Measurements from ENCODE around the gene DCDC2C. TPM values are rescaled to one million over a fixed set of nuclear protein-coding genes. Genes with fewer than 3 reads are reported as not detected.

DCDC2C gene
- total RNA-seq, 1 experiment from 2014 or later: not detected

GRCh38 chr2:3709225-3709624 lies 5.8 kb downstream of the DCDC2C start:
- no peak for DNase-seq (ENCODE audit: low spot score)

DNA sequence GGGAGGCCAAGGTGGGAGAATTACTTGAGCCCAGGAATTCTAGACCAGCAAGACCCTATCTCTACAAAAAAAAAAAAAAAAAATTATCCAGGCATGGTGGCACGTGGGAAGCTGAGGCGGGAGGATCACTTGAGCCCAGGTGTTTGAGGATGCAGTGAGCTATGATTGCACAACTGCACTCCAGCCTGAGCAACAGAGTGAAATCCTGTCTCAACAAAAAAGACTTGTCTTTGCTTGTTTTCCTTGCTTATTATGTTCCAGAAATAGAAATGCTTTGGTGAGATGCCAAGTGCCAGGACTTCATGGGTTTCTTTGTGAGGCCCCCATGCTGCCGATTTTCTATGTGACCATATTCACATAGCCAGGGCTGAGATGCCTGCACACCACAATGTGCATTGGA lies 9.0 kb downstream of the DCDC2C start:
- no peak for DNase-seq (ENCODE audit: low spot score)

DNA sequence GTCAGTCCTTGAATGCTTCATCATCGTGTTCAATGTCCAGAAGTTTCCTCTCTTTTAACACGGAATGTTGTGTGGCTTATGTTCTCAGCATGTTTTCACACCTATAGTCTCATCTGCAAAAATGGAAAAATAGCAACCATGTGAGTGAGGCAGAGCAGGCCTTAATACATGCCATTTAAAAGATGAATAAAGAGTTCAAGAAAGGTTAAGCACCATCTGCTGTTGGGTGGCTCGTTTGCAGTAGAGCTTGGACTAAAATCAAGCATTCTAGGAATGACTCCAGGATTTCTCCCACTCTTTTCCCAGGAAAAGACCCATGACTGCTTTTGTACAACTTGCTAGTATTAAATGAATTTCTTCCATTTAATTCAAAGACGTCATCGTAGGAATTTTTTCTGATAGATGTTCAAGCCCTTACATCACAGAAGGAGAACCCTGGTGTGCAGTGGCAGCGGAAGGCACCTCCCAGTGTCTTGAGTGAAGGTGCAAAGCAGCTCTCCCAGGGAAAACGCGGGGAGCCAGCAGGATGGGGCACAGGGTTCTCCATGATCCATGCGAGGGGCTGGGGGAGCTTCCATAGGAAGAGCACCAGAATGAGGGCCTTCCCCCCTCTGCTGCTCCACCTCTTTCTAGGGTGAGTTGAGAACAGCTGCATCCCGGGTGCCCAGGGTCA lies 9.6 kb downstream of the DCDC2C start:
- peak; percentile 25 for DNase-seq (ENCODE audit: low spot score)

DNA sequence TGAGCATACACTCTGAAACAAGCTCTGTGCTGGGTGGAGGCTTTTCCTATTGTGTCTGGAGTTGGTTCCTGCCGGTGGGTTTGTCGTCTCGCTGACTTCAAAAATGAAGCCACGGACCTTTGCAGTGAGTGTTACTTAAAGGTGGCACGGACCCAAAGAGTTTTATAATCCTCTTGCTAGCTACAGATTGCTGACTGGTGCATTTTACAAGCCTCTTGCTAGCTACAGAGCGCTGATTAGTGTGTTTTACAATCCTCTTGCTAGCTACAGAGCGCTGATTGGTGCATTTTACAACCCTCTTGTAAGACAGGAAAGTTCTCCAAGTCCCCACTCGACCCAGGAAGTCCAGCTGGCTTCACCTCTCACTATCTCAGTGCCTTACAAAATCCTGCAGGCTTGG lies 15.3 kb downstream of the DCDC2C start:
- DNase-seq (ENCODE audit: low spot score): no peak

DNA sequence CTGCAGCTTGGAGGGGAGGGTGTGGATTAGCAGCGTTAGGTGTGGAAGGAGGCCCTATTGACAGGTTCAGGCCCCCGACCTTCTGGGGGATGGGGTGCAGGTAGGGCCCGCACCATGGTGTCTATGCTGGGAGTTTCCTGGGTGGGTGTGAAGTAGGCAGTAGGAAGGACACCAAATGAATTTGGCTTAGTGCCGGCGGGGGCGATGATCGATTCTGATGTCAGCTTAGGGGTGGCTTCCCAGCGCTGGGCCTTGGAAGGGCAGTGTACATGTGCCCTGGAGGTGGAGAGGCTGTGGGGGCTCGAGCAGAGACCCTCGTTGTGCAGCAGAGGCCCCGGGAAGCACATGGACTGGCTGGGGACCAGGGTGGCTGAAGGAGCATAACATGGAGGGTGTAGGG lies 21.6 kb downstream of the DCDC2C start:
- no peak for DNase-seq (ENCODE audit: low spot score)

GRCh38 chr2:3725458-3726250 lies 22.3 kb downstream of the DCDC2C start:
- DNase-seq (ENCODE audit: low spot score): no peak

DNA sequence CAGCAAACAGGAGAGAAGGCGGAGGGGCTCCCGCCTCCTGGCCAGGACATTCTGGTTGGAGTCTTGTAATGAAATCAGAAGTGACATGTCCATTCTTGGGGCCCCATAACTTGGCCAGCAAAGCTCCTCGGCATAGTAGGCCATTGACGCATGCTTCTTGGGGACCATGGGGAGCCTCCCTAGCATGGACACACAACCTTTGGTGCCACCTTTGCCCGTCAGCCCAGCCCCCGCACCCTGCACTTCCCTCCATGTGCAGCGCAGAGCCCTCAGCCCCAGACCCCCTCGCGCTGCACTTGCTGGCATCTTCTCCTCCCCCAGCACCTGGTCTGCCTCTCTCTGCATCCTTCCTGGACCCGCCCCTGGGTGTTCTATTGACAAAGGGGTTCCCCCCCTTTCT lies 23.1 kb downstream of the DCDC2C start:
- no peak for DNase-seq (ENCODE audit: low spot score)

GRCh38 chr2:3727397-3728045 lies 24.1 kb downstream of the DCDC2C start:
- no peak for DNase-seq (ENCODE audit: low spot score)

GRCh38 chr2:3728104-3729054 lies 25.0 kb downstream of the DCDC2C start:
- DNase-seq (ENCODE audit: low spot score): peak; percentile 58

GRCh38 chr2:3729055-3729448 lies 25.7 kb downstream of the DCDC2C start:
- no peak for DNase-seq (ENCODE audit: low spot score)

GRCh38 chr2:3729786-3730185 lies 26.4 kb downstream of the DCDC2C start:
- no peak for DNase-seq (ENCODE audit: low spot score)

DNA sequence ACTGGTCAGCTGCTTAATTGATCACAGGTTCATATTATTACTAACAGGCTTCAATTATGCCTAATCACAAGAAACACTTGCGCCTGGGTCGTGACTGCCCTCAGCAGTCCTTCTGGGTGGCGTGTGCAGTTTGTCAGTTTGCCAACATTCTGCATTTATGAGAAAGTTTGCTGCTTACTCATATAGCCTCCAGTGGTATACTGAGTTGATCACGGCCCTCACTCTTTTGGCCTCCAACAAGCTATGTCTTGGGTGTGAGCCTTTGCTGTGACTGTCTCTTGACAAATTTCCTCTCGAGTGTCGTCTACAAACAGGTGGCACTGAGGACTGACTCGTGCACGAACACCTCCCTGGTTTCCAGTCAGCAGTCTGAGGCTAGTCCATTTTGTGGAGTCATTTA lies 27.3 kb downstream of the DCDC2C start:
- DNase-seq (ENCODE audit: low spot score): peak; percentile 13

DNA sequence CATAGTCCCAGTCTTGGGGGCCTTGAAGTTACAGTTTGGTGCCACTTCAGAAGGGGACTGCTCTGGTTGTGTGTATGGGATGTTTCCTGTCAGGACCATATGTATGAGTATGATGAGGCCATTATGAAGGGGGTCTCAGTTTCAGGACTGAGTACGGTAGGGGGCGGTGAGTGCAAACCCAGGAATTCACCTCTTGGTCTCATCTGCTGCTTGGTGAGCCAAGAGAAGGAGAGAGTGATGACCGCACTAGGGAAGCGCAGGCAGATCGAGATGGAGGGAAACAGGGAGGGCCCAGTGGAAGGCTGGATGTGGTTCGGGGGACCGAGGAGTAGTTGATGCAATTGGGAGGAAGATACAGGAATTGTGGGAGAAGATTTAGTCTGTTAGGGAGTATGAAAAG lies 28.5 kb downstream of the DCDC2C start:
- no peak for DNase-seq (ENCODE audit: low spot score)

DNA sequence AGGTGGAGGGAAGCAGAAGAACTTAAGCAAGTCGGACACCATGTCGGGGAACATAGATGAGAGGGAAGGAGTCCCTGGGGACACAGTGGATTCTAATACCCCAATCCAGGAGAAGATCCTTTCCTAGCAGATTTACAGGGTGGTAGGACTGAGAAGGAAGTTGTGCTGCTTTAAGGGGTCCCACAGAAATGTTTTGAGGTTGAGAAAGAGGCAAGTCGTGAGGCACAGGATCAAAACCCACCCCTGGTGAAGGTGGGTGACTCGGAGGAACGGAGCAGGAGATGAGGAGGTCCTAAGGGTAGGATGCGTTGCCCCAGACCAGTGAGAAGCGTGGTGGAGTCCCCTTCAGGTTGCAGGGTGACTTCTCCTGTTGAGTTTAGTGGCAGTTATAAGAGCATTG lies 32.7 kb downstream of the DCDC2C start:
- DNase-seq (ENCODE audit: low spot score): no peak

- no peak for DNase-seq (ENCODE audit: low spot score)
These were observed 33.8 kb downstream of the DCDC2C start for GRCh38 chr2:3737128-3737527.

DNA sequence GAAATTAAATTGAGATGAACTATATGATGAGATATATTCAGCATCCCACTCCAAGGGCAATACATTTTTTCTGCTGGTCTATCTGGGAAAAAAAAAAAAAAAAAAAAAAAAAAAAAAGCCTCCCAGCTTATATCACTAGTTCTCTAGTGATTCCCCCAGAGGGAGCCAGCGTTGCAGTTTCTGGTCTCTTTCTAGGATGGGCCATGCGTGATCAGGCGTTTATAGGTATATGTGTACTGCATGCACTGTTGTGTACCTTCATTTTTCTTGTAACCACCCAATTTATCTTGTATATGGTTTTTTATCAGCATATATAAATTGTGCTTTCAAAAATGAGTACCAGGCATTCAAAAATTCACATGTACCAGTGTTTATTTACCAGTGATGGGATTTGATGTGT lies 35.1 kb downstream of the DCDC2C start:
- peak; percentile 69 for DNase-seq (ENCODE audit: low spot score)

DNA sequence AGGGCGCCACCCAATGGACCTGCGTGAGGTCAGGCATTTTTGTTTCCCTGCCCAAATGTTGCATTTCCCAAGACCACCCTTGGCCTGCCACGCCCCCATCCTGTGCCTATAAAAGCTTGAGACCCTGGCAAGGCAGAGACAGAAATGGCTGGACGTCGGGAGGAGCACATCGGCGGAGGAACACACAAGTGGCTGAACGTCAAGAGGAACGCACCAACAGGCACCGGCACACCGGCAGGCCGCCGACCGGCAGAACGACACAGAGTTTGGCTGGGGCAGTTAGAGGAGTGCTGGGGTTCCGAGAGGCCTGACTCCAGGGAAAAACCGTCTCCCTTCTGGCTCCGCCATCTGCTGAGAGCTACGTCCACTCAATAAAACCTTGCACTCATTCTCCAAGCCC lies 35.9 kb downstream of the DCDC2C start:
- no peak for DNase-seq (ENCODE audit: low spot score)

GRCh38 chr2:3741396-3741795 lies 38.0 kb downstream of the DCDC2C start:
- no peak for DNase-seq (ENCODE audit: low spot score)

- DNase-seq (ENCODE audit: low spot score): no peak
These were observed 38.7 kb downstream of the DCDC2C start for GRCh38 chr2:3741867-3742602.

GRCh38 chr2:3742743-3743508 lies 39.6 kb downstream of the DCDC2C start:
- DNase-seq (ENCODE audit: low spot score): no peak
